ENCODE results near the gene LARP6.

The LARP6 gene

DNA sequence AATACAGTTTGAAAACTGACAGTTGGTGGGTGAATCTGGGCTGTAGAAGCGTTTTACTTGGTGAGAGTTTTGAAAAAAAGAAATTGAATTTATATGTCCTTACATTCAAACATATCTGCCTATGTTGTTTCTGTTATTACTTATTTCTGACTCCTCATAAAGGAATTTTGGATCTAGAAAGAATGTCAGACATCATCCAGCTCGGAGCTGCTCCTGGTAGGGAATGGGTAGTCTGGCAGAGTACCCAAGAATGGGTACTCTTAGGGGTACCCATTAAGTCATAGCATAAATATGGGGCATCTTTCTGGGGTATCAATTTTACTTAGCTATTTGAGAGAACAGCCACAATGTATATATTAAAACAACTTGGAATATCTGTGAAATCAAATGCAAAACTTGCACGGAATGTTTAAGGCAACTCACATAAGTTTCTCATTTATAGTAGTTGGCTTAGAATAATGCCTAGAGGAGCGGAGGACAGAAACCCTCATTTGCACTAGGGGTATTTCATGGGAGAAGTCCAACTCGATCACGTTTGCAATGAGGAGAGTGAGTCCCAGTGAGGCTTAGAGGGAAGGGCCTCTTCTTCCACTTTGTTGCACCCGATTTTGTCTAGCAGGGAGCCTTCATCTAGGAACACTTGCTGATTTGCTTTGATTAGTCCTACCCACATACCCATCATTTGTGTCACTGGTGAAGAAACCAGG lies 2.4 kb upstream of the LARP6 start:
- peak; percentile 40 for ATAC-seq
- TF ChIP-seq, protein P1, sequence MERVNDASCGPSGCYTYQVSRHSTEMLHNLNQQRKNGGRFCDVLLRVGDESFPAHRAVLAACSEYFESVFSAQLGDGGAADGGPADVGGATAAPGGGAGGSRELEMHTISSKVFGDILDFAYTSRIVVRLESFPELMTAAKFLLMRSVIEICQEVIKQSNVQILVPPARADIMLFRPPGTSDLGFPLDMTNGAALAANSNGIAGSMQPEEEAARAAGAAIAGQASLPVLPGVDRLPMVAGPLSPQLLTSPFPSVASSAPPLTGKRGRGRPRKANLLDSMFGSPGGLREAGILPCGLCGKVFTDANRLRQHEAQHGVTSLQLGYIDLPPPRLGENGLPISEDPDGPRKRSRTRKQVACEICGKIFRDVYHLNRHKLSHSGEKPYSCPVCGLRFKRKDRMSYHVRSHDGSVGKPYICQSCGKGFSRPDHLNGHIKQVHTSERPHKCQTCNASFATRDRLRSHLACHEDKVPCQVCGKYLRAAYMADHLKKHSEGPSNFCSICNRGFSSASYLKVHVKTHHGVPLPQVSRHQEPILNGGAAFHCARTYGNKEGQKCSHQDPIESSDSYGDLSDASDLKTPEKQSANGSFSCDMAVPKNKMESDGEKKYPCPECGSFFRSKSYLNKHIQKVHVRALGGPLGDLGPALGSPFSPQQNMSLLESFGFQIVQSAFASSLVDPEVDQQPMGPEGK (CRISPR knock-in tag; IDR thresholded peaks at IDR 0.05; ENCODE audit: borderline replicate concordance) = no peak
- TF ChIP-seq SNAI2 (CRISPR knock-in tag; IDR thresholded peaks at IDR 0.05) = no peak
- peak; percentile 38 for TF ChIP-seq ISL1 (CRISPR knock-in tag; IDR thresholded peaks at IDR 0.05)

DNA sequence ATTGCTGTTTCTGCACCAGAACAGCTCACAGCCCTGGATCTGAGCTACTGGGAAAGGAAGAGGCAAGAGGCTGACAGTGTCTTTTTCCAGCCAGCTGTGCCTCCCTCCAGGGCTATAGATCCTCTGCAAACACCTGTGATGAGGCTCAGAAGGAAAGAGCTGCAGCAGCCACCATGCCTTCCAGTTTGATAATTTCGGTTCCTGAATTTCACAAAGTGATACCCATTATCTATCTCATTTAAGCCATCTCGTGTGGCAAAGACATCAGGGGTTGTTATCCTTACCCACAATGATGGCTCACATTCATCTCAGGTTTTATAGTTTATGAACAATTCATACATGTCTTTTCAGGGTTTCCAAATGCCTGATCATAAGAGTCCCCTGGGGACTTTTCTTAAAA lies 1.8 kb upstream of the LARP6 start:
- TF ChIP-seq, protein P2, sequence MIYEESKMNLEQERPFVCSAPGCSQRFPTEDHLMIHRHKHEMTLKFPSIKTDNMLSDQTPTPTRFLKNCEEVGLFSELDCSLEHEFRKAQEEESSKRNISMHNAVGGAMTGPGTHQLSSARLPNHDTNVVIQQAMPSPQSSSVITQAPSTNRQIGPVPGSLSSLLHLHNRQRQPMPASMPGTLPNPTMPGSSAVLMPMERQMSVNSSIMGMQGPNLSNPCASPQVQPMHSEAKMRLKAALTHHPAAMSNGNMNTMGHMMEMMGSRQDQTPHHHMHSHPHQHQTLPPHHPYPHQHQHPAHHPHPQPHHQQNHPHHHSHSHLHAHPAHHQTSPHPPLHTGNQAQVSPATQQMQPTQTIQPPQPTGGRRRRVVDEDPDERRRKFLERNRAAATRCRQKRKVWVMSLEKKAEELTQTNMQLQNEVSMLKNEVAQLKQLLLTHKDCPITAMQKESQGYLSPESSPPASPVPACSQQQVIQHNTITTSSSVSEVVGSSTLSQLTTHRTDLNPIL (CRISPR knock-in tag; IDR thresholded peaks at IDR 0.05; ENCODE audit: low read depth) = no peak
- no peak for TF ChIP-seq ZNF70 (CRISPR knock-in tag; IDR thresholded peaks at IDR 0.05)
- TF ChIP-seq ARNTL (CRISPR knock-in tag; IDR thresholded peaks at IDR 0.05; ENCODE audit: borderline replicate concordance, low read depth) = no peak
- TF ChIP-seq GLIS3 (CRISPR knock-in tag; IDR thresholded peaks at IDR 0.05) = no peak
- TF ChIP-seq ZFP30 (CRISPR knock-in tag; IDR thresholded peaks at IDR 0.05) = no peak
- TF ChIP-seq RARB (CRISPR knock-in tag; IDR thresholded peaks at IDR 0.05) = no peak
- TF ChIP-seq ISL1 (CRISPR knock-in tag; IDR thresholded peaks at IDR 0.05) = no peak
- TF ChIP-seq ESRRG (CRISPR knock-in tag; IDR thresholded peaks at IDR 0.05) = no peak
- TF ChIP-seq TOX (CRISPR knock-in tag; IDR thresholded peaks at IDR 0.05; ENCODE audit: borderline replicate concordance) = no peak
- no peak for TF ChIP-seq ZNF8 (CRISPR knock-in tag; IDR thresholded peaks at IDR 0.05)
- no peak for TF ChIP-seq ZNF565 (CRISPR knock-in tag; conservative IDR thresholded peaks at IDR 0.05; ENCODE audit: low read depth)
- TF ChIP-seq, protein P3, sequence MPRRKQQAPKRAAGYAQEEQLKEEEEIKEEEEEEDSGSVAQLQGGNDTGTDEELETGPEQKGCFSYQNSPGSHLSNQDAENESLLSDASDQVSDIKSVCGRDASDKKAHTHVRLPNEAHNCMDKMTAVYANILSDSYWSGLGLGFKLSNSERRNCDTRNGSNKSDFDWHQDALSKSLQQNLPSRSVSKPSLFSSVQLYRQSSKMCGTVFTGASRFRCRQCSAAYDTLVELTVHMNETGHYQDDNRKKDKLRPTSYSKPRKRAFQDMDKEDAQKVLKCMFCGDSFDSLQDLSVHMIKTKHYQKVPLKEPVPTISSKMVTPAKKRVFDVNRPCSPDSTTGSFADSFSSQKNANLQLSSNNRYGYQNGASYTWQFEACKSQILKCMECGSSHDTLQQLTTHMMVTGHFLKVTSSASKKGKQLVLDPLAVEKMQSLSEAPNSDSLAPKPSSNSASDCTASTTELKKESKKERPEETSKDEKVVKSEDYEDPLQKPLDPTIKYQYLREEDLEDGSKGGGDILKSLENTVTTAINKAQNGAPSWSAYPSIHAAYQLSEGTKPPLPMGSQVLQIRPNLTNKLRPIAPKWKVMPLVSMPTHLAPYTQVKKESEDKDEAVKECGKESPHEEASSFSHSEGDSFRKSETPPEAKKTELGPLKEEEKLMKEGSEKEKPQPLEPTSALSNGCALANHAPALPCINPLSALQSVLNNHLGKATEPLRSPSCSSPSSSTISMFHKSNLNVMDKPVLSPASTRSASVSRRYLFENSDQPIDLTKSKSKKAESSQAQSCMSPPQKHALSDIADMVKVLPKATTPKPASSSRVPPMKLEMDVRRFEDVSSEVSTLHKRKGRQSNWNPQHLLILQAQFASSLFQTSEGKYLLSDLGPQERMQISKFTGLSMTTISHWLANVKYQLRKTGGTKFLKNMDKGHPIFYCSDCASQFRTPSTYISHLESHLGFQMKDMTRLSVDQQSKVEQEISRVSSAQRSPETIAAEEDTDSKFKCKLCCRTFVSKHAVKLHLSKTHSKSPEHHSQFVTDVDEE (CRISPR knock-in tag; IDR thresholded peaks at IDR 0.05) = no peak
- no peak for TF ChIP-seq BACH2 (CRISPR knock-in tag; IDR thresholded peaks at IDR 0.05; ENCODE audit: borderline replicate concordance)
- TF ChIP-seq, protein P4, sequence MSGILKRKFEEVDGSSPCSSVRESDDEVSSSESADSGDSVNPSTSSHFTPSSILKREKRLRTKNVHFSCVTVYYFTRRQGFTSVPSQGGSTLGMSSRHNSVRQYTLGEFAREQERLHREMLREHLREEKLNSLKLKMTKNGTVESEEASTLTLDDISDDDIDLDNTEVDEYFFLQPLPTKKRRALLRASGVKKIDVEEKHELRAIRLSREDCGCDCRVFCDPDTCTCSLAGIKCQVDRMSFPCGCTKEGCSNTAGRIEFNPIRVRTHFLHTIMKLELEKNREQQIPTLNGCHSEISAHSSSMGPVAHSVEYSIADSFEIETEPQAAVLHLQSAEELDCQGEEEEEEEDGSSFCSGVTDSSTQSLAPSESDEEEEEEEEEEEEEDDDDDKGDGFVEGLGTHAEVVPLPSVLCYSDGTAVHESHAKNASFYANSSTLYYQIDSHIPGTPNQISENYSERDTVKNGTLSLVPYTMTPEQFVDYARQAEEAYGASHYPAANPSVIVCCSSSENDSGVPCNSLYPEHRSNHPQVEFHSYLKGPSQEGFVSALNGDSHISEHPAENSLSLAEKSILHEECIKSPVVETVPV (CRISPR knock-in tag; IDR thresholded peaks at IDR 0.05) = no peak
- no peak for ATAC-seq

DNA sequence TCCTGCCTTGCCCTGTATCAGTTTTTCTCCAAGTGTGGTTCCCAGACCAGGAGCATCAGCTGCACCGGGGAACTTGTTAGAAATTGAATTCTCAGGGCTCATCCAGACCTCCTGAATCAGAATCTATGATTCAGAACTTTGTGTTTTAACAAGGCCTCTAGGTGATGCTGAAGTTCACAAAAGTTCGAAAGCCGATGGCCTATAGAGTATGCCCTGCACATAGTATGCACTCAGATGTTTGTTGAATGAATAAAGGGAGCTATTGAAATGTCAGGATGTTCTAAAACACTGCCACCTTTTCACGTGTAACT lies 664 bp upstream of the LARP6 start:
- TF ChIP-seq PPARA (CRISPR knock-in tag; IDR thresholded peaks at IDR 0.05; ENCODE audit: borderline replicate concordance) (no peak), ESRRG (CRISPR knock-in tag; IDR thresholded peaks at IDR 0.05) (no peak), ZNF8 (CRISPR knock-in tag; IDR thresholded peaks at IDR 0.05) (no peak)
- TF ChIP-seq, protein P5, sequence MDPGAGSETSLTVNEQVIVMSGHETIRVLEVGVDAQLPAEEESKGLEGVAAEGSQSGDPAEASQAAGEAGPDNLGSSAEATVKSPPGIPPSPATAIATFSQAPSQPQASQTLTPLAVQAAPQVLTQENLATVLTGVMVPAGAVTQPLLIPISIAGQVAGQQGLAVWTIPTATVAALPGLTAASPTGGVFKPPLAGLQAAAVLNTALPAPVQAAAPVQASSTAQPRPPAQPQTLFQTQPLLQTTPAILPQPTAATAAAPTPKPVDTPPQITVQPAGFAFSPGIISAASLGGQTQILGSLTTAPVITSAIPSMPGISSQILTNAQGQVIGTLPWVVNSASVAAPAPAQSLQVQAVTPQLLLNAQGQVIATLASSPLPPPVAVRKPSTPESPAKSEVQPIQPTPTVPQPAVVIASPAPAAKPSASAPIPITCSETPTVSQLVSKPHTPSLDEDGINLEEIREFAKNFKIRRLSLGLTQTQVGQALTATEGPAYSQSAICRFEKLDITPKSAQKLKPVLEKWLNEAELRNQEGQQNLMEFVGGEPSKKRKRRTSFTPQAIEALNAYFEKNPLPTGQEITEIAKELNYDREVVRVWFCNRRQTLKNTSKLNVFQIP (CRISPR knock-in tag; IDR thresholded peaks at IDR 0.05; ENCODE audit: borderline replicate concordance, low read depth) = no peak
- TF ChIP-seq, protein P2 (CRISPR knock-in tag; IDR thresholded peaks at IDR 0.05; ENCODE audit: low read depth) = no peak
- ATAC-seq = peak; percentile 10
